ENCODE data around the gene MID1.

Gene MID1

DNA sequence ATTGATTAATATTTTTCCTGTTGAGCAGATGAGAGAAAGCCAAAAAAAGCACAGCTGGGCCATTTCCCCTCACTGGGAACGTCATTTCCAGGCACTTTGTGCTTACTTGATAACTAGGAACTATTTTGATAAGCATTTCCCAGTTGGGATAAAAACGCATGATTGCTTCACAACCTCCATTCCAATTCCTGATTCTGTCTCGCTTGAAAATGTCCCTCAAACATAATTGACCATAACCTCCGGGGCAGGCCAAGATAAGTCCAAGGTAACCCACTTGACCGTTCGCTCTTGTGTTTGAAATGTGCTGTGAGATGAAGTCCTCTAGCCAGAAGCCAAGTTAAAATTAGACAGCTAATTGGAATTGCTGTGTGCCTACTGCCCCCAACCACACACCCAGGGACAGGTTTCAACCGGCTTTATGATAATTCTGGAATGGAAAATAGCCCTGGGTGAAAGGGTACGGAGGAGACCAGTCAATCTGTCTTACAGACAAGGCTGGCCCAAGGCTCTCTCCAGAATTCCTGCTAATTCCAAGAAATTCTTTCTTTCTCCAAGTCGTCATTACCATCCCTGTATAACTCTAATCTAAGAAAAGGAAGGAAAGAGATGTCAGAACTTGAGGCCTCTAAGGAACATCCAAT, 137.1 kb downstream of the MID1 start:
- DNase-seq = no peak

GRCh38 chrX:10482708-10483107, 137.7 kb downstream of the MID1 start:
- no peak for DNase-seq

DNA sequence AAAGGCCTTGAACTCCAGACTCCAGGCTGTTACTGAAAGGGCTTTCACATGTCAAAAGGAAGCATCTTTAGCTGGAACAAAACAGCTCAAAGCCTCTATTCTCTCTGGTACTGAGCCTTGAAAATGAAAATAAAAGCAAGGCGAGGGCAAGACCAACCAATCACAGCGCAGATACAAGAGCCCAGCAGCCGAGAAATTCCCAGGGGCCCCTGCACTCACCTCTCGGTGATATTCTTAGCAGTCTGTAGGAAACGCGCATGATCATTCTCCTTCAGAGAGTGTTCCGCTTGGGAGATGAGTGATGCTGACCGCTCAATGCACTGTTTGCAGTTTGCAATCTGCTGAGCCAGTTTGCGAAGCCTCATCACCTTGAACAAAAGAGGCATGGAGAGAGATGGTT, 138.1 kb downstream of the MID1 start:
- no peak for DNase-seq

- DNase-seq = no peak
Observed at GRCh38 chrX:10480861-10481260, 139.5 kb downstream of the MID1 start.

GRCh38 chrX:10479508-10479907, 140.9 kb downstream of the MID1 start:
- DNase-seq = no peak

GRCh38 chrX:10477525-10477924, 142.9 kb downstream of the MID1 start:
- no peak for DNase-seq

DNA sequence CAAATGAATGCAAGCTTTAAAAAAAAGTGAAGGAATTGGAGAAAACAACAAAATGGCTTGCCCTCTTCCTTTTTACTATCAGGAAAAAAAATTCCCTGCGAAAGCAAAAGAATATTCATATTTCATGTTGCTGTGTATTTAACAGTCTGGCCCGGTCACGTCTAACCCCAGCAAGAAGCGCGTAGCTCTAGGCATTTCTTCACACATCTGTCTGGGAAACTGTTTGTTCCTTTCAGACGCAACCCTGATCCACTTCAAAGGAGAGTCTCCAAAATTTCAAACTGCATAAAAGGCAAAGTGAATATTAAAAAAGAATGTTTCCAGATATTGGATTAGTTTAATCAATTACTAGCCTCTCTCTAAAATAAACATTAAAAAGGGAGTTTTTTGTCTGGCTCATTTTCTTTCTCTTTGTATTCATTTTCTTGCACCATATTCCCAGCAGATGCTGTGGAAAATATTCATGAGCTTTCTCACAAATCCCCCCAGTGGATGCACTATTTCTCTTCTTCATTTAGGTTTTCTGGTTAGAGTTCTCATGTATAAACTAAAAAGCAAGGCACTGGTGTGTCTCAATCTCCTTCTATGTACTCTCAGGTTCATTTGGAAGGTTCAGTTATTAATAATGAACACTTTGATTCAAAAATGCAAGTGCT, 145.3 kb downstream of the MID1 start:
- no peak for DNase-seq

- no peak for DNase-seq
Observed at GRCh38 chrX:10474510-10474909, 145.9 kb downstream of the MID1 start.

DNA sequence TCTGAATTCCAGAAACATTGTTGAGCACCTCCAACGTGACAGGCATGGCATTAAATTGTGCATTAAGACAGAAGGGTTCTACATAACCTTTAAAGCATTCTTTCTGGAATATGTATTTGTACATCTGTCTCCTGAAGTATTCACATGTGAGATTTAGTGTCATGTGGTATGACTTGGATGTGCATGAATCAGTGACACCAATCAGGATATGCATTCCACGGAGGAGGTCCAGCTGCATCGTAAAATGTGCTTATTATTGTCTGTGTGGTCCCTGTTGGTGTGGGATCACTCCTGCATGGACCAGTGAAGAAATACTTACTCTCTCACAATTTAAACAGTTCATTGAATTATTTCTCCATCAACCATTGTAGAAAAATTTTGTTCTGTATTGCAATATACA, 149.0 kb downstream of the MID1 start:
- no peak for DNase-seq

GRCh38 chrX:10470009-10470408, 150.4 kb downstream of the MID1 start:
- DNase-seq = no peak

DNA sequence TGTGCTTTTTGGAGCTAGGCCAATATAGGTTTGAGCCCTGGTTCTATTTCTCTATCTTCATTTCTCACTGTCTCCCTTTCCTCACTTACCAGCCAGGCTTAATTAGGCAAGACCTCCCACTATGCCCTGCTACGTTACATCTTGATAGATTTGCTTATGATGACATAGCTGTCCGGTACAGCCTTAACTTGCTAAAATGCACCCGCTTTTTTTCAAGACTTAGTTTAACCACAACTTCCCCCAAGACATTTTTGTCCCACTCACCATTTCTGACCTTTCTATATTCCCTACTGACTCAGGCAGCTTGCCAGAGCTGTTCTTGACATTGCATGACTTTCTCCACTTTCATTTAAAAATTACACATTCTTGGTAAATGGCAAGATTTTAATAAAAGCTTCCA, 152.6 kb downstream of the MID1 start:
- DNase-seq = no peak

GRCh38 chrX:10465254-10465653, 155.1 kb downstream of the MID1 start:
- DNase-seq = no peak

DNA sequence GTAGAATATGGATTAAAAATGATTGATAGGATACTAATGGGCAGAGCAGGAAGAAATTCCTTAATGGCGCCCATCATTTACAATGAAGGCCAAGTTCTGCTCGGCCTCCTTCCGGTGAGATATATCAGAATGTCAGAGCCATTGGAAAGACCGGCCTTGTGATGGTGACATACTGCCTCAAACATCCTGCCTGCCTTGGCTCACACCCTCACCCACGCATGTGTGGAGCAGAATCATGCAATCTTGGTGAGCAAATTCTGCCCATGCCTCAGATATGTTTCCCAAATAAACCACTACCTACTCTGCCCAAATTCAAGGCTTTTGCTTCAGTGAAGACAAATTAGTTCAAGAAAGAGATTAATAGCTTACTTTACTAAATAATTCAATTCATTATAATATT, 163.3 kb downstream of the MID1 start:
- no peak for DNase-seq

GRCh38 chrX:10453945-10454344, 166.4 kb downstream of the MID1 start:
- DNase-seq = no peak

GRCh38 chrX:10450959-10451355, 169.4 kb downstream of the MID1 start:
- no peak for DNase-seq

DNA sequence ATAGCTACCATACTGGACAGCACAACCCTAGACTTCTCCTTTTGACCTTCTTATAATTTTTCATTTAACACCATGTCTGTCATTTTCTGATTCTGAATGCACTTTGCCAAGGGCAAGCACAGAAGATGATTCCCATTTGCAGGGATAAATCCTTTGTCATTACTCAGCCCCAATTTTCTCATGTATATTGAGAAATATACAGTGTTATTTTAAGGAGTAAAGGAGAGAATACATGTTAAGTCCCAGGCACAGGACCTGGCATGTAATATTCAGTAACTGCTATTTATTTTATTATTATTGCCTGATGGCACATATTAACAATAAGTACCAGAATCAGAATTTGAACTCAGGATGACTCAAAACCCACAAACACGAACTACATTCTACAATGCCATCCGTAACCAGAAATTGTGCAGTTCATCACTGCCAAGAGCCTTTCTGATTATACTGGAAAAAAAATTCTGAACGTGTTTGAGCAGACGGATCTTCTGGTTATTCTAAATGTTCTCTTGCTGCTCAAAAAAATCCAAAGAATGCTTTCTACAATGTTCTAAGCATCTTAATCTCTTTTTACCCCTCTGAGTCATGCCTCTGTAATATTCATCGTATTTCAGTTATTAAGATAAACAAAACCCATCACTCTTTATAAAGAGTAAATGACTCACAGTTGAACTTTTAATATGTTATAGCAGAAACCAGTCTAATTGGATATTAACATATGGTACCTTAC, 170.0 kb downstream of the MID1 start:
- DNase-seq = no peak

DNA sequence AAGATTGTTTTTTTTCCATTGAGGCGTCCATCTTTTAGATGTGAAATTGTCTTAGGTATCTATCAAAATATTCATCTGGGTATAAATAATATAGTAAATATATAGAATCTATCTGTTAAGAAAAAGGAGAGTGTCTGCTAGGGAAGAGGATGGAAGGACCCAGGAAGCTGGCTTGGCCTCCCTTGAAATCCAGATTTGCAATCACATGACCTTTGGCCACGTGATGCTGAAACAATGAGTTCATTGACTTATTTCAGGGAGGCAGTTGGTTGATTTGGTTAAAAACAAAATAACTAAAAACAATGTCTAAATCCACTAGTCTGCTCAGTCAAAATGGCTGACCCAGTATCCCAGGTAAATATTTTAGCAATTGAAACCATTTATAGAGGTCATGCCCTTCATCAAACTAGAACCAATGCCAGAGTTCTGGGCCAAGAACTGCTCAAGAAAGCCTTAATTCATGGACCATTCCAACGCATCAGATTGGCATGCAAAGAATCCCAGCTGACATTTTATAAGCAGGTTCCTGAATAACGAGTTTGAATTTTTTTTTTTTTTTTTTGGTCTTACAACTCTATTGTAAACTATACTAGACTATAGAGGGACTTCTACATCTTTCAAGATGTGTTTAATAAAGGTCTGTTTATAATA, 172.7 kb downstream of the MID1 start:
- no peak for DNase-seq

GRCh38 chrX:10444204-10444603, 176.2 kb downstream of the MID1 start:
- DNase-seq = no peak

DNA sequence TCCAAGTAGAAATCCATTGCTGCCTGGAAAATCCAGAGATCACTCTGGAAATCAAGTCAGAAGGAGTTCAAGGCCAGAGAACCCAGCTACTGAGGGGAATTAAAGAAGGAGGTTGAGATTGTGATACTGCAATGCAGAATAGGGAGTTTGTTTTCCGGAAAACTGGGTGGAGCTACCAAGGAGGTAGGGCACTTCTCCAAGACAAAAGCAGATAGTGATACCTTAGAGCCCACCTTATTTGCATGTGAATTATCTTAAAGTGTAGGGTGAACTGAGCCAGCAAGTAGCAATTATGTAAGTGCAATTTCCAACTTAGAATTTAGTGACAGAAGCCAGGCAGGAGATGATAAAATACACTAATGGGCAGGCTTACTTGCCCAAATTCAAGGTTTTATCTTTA, 178.9 kb downstream of the MID1 start:
- DNase-seq = no peak

GRCh38 chrX:10433296-10433965, 187.0 kb downstream of the MID1 start:
- DNase-seq = no peak

- DNase-seq = no peak
Observed at GRCh38 chrX:10429908-10430307, 190.5 kb downstream of the MID1 start.

- no peak for DNase-seq
Observed at GRCh38 chrX:10427249-10427648, 193.1 kb downstream of the MID1 start.

DNA sequence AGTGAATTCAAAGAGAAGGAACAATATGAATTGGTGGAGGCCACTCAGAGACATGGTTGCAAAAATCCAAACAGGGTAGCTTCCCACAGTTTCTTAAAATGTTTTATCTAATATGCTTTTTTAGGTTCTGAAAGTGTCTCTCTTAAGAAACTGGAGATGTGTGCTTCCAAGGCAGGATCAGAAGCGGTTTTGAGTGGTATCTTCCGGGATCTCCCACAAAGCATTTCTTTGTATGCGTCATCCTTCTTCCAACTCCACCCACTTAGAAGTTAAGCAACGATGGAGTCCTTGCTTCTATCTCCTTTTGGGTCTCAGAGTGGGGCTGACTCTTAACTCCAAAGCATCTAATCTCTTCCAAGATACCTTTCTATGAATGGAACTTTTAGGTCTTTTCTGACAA, 196.7 kb downstream of the MID1 start:
- no peak for DNase-seq
